ENCODE data around the gene SCOC.
A peak's percentile ranks its signal among the peaks of the same experiment; 100 is the strongest.

SCOC gene

GRCh38 chr4:140373328-140374129 lies at the start of gene SCOC:
Gene SCOC, plus strand, starts transcription at chr4:140373646. Its CDS starts 5,525 bp downstream, at chr4:140379171.
- Histone ChIP-seq H3K36me3 (ENCODE audit: insufficient read depth, low read length) (no peaks in the 10 kb centered on the region), H3K9me3 (ENCODE audit: low read length) (no peaks in the 10 kb centered on the region), H3K27me3 (ENCODE audit: control insufficient read depth in 1 of 2, insufficient read depth in 2 of 2, low read length in 2 of 2) (no peaks in the 10 kb centered on the region), H3K27ac (ENCODE audit: low read depth, low read length) (peak within 1 kb of the TSS; percentile 96), H3K9ac (ENCODE audit: low read length) (peak within 1 kb of the TSS; percentile 83), H3K4me1 (ENCODE audit: insufficient read depth, low read length) (peaks cover 31% of the 10 kb centered on the region), H3K4me3 (ENCODE audit: low read depth in 1 of 2, low read length in 2 of 2) (peak within 1 kb of the TSS; percentile 80 to 95)

- H3K27ac ChIP-seq (ENCODE audit: low read depth, low read length): no peak overlapping the region
- H3K4me1 ChIP-seq (ENCODE audit: insufficient read depth, low read length): no peaks in the 10 kb centered on the region
- no peaks in the 10 kb centered on the region for H3K9me3 ChIP-seq (ENCODE audit: low read length)
- H3K4me3 ChIP-seq (ENCODE audit: low read depth in 1 of 2, low read length in 2 of 2): no peak overlapping the region
- H3K27me3 ChIP-seq (ENCODE audit: control insufficient read depth in 1 of 2, insufficient read depth in 2 of 2, low read length in 2 of 2): no peaks in the 10 kb centered on the region
- H3K9ac ChIP-seq (ENCODE audit: low read length): no peak overlapping the region
- H3K36me3 ChIP-seq (ENCODE audit: insufficient read depth, low read length): no peaks in the 10 kb centered on the region
Observed at GRCh38 chr4:140326395-140326993, 47.0 kb upstream of the SCOC start.

- H3K27ac ChIP-seq (ENCODE audit: low read depth, low read length): no peak overlapping the region
- no peak overlapping the region for H3K9ac ChIP-seq (ENCODE audit: low read length)
- H3K36me3 ChIP-seq (ENCODE audit: insufficient read depth, low read length): no peaks in the 10 kb centered on the region
- H3K27me3 ChIP-seq (ENCODE audit: control insufficient read depth in 1 of 2, insufficient read depth in 2 of 2, low read length in 2 of 2): no peaks in the 10 kb centered on the region
- no peaks in the 10 kb centered on the region for H3K9me3 ChIP-seq (ENCODE audit: low read length)
- H3K4me3 ChIP-seq (ENCODE audit: low read depth in 1 of 2, low read length in 2 of 2): no peak overlapping the region
- H3K4me1 ChIP-seq (ENCODE audit: insufficient read depth, low read length): no peaks in the 10 kb centered on the region
Observed at GRCh38 chr4:140330311-140330900, 43.0 kb upstream of the SCOC start.

- Histone ChIP-seq H3K27me3 (ENCODE audit: control insufficient read depth in 1 of 2, insufficient read depth in 2 of 2, low read length in 2 of 2) (no peaks in the 10 kb centered on the region), H3K9me3 (ENCODE audit: low read length) (no peaks in the 10 kb centered on the region), H3K27ac (ENCODE audit: low read depth, low read length) (no peak overlapping the region), H3K9ac (ENCODE audit: low read length) (no peak overlapping the region), H3K36me3 (ENCODE audit: insufficient read depth, low read length) (no peaks in the 10 kb centered on the region), H3K4me1 (ENCODE audit: insufficient read depth, low read length) (no peaks in the 10 kb centered on the region), H3K4me3 (ENCODE audit: low read depth in 1 of 2, low read length in 2 of 2) (no peak overlapping the region)
Observed at GRCh38 chr4:140331245-140331644, 42.2 kb upstream of the SCOC start.

- no peak overlapping the region for H3K27ac ChIP-seq (ENCODE audit: low read depth, low read length)
- no peaks in the 10 kb centered on the region for H3K36me3 ChIP-seq (ENCODE audit: insufficient read depth, low read length)
- H3K9me3 ChIP-seq (ENCODE audit: low read length): no peaks in the 10 kb centered on the region
- H3K9ac ChIP-seq (ENCODE audit: low read length): no peak overlapping the region
- no peaks in the 10 kb centered on the region for H3K27me3 ChIP-seq (ENCODE audit: control insufficient read depth in 1 of 2, insufficient read depth in 2 of 2, low read length in 2 of 2)
- H3K4me1 ChIP-seq (ENCODE audit: insufficient read depth, low read length): no peaks in the 10 kb centered on the region
- no peak overlapping the region for H3K4me3 ChIP-seq (ENCODE audit: low read depth in 1 of 2, low read length in 2 of 2)
Observed at GRCh38 chr4:140331876-140332275, 41.6 kb upstream of the SCOC start.

- Histone ChIP-seq H3K9me3 (ENCODE audit: low read length) (no peaks in the 10 kb centered on the region), H3K27me3 (ENCODE audit: control insufficient read depth in 1 of 2, insufficient read depth in 2 of 2, low read length in 2 of 2) (no peaks in the 10 kb centered on the region), H3K4me1 (ENCODE audit: insufficient read depth, low read length) (no peaks in the 10 kb centered on the region), H3K9ac (ENCODE audit: low read length) (no peak overlapping the region), H3K4me3 (ENCODE audit: low read depth in 1 of 2, low read length in 2 of 2) (no peak overlapping the region), H3K36me3 (ENCODE audit: insufficient read depth, low read length) (no peaks in the 10 kb centered on the region), H3K27ac (ENCODE audit: low read depth, low read length) (no peak overlapping the region)
Observed at GRCh38 chr4:140332734-140333133, 40.7 kb upstream of the SCOC start.

GRCh38 chr4:140333523-140333922 lies 39.9 kb upstream of the SCOC start:
- H3K4me1 ChIP-seq (ENCODE audit: insufficient read depth, low read length): no peaks in the 10 kb centered on the region
- H3K27me3 ChIP-seq (ENCODE audit: control insufficient read depth in 1 of 2, insufficient read depth in 2 of 2, low read length in 2 of 2): no peaks in the 10 kb centered on the region
- no peaks in the 10 kb centered on the region for H3K36me3 ChIP-seq (ENCODE audit: insufficient read depth, low read length)
- no peak overlapping the region for H3K27ac ChIP-seq (ENCODE audit: low read depth, low read length)
- H3K9ac ChIP-seq (ENCODE audit: low read length): no peak overlapping the region
- H3K9me3 ChIP-seq (ENCODE audit: low read length): no peaks in the 10 kb centered on the region
- H3K4me3 ChIP-seq (ENCODE audit: low read depth in 1 of 2, low read length in 2 of 2): no peak overlapping the region

GRCh38 chr4:140335076-140335475 lies 38.4 kb upstream of the SCOC start:
- H3K4me1 ChIP-seq (ENCODE audit: insufficient read depth, low read length): no peaks in the 10 kb centered on the region
- H3K27me3 ChIP-seq (ENCODE audit: control insufficient read depth in 1 of 2, insufficient read depth in 2 of 2, low read length in 2 of 2): no peaks in the 10 kb centered on the region
- H3K9ac ChIP-seq (ENCODE audit: low read length): no peak overlapping the region
- H3K4me3 ChIP-seq (ENCODE audit: low read depth in 1 of 2, low read length in 2 of 2): no peak overlapping the region
- H3K36me3 ChIP-seq (ENCODE audit: insufficient read depth, low read length): no peaks in the 10 kb centered on the region
- H3K9me3 ChIP-seq (ENCODE audit: low read length): no peaks in the 10 kb centered on the region
- no peak overlapping the region for H3K27ac ChIP-seq (ENCODE audit: low read depth, low read length)

GRCh38 chr4:140336730-140337129 lies 36.7 kb upstream of the SCOC start:
- Histone ChIP-seq H3K9ac (ENCODE audit: low read length) (no peak overlapping the region), H3K9me3 (ENCODE audit: low read length) (no peaks in the 10 kb centered on the region), H3K27me3 (ENCODE audit: control insufficient read depth in 1 of 2, insufficient read depth in 2 of 2, low read length in 2 of 2) (no peaks in the 10 kb centered on the region), H3K27ac (ENCODE audit: low read depth, low read length) (no peak overlapping the region), H3K36me3 (ENCODE audit: insufficient read depth, low read length) (no peaks in the 10 kb centered on the region), H3K4me1 (ENCODE audit: insufficient read depth, low read length) (no peaks in the 10 kb centered on the region), H3K4me3 (ENCODE audit: low read depth in 1 of 2, low read length in 2 of 2) (no peak overlapping the region)

- Histone ChIP-seq H3K27ac (ENCODE audit: low read depth, low read length) (no peak overlapping the region), H3K9ac (ENCODE audit: low read length) (no peak overlapping the region), H3K27me3 (ENCODE audit: control insufficient read depth in 1 of 2, insufficient read depth in 2 of 2, low read length in 2 of 2) (no peaks in the 10 kb centered on the region), H3K4me3 (ENCODE audit: low read depth in 1 of 2, low read length in 2 of 2) (no peak overlapping the region), H3K36me3 (ENCODE audit: insufficient read depth, low read length) (no peaks in the 10 kb centered on the region), H3K4me1 (ENCODE audit: insufficient read depth, low read length) (no peaks in the 10 kb centered on the region), H3K9me3 (ENCODE audit: low read length) (no peaks in the 10 kb centered on the region)
Observed at GRCh38 chr4:140342620-140343019, 30.8 kb upstream of the SCOC start.

GRCh38 chr4:140343303-140343702 lies 30.1 kb upstream of the SCOC start:
- Histone ChIP-seq H3K4me3 (ENCODE audit: low read depth in 1 of 2, low read length in 2 of 2) (no peak overlapping the region), H3K36me3 (ENCODE audit: insufficient read depth, low read length) (no peaks in the 10 kb centered on the region), H3K9ac (ENCODE audit: low read length) (no peak overlapping the region), H3K27me3 (ENCODE audit: control insufficient read depth in 1 of 2, insufficient read depth in 2 of 2, low read length in 2 of 2) (no peaks in the 10 kb centered on the region), H3K27ac (ENCODE audit: low read depth, low read length) (no peak overlapping the region), H3K9me3 (ENCODE audit: low read length) (no peaks in the 10 kb centered on the region), H3K4me1 (ENCODE audit: insufficient read depth, low read length) (no peaks in the 10 kb centered on the region)

Measured in muscle layer of colon (tissue), 2 donors.